Stimulated activated CD8-positive, alpha-beta memory T cell treated with anti-CD3 and anti-CD28 coated beads, Interleukin-4, amount 100 ng/mL, for 24 hours (primary cell): ENCODE results near the gene ARRDC5.
"Not testable (repeated sequence)": the region's sequence is repeated elsewhere in the genome, so short reads cannot be mapped to it uniquely, and the experiment has no call there.

ENCODE experiments used
- DNase-seq: peaks from one replicate; pipeline ENCODE4 v3.0.0-alpha.2; 2020; ENCODE audit warnings: low read depth

The ARRDC5 gene

GRCh38 chr19:4902796-4903195 lies at the start of gene ARRDC5:
TSS of gene ARRDC5 (minus strand) at chr19:4902896. CDS start at chr19:4902825, 71 bp downstream.
- DNase-seq: no peak

- no peak for DNase-seq
Observed at GRCh38 chr19:4951656-4952055, 49.0 kb upstream of the ARRDC5 start.

GRCh38 chr19:4950650-4951049 lies 48.0 kb upstream of the ARRDC5 start:
- not testable (repeated sequence) for DNase-seq

DNA sequence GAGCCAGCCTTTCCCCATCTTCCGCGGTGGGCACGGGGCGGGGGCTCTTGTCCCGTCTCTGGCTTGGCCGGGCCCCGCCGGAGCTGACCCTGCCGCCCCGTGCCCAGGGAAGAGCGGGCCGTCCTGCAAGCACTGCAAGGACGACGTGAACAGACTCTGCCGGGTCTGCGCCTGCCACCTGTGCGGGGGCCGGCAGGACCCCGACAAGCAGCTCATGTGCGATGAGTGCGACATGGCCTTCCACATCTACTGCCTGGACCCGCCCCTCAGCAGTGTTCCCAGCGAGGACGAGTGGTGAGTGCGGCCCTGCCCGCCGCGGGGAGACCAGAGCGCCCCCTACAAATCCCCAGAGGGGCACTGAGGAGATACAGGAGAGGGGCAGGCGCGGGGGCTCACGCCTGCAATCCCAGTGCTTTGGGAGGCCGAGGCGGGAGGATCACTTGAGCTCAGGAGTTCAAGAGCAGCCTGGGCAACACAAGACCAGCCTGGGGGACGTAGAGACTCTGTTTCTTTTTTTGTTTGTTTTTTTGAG lies 39.0 kb upstream of the ARRDC5 start:
- not testable (repeated sequence) for DNase-seq

DNA sequence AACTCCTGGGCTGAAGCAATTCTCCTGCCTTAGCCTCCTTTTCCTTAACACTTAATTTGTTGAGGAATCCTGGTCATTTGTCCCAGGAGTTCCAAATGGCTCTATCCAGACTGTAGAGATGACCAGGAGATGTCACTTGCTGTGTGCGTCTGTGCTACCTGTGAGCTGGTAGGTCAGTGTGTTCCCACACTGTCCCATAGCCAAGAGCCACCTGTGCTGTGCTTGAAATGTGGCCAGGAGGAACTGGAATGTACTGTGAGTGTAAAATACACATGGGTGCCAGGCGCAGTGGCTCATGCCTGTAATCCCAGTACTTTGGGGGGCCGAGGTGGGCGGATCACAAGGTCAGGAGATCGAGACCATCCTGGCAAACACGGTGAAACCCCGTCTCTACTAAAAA lies 36.8 kb upstream of the ARRDC5 start:
- DNase-seq: no peak

DNA sequence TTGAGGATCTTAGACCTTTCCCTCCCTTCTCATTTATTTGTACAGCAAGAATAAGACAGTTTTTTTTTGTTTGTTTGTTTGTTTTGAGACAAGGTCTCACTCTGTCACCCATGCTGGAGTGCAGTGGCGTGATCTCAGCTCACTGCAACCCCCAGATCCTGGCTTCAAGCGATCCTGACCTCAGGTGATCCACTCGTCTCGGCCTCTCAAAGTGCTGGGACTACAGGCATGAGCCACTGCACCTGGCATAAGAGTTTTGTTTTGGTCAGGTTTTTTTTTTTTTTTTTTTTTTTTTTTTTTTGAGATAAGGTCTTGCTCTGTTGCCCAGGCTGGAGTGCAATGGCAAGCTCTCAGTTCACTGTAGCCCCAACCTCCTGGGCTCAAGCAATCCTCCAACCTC lies 35.8 kb upstream of the ARRDC5 start:
- not testable (repeated sequence) for DNase-seq

- DNase-seq: no peak
Observed at GRCh38 chr19:4937060-4937459, 34.4 kb upstream of the ARRDC5 start.

GRCh38 chr19:4935444-4935843 lies 32.7 kb upstream of the ARRDC5 start:
- no peak for DNase-seq

DNA sequence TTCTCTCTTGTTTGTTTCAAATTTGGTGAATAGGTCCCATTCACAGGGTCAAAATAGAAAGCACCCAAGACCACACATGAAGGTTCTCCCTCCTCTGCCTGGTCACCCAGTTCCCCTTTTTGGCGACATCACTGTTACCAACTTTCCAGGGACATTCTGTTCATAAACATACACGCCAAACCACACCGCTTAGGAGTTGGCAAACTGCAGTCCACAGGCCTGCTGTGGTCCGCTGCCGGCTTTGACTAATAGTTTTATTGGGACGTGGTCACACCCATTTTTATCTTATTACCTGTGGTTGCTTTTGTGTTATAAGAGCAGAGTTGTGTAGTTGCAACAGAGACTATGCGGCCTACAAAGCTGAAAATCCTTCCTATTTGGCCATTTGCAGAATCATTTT lies 30.8 kb upstream of the ARRDC5 start:
- DNase-seq: no peak

- no peak for DNase-seq
Observed at GRCh38 chr19:4932711-4933110, 30.0 kb upstream of the ARRDC5 start.

GRCh38 chr19:4930664-4931063 lies 28.0 kb upstream of the ARRDC5 start:
- no peak for DNase-seq

DNA sequence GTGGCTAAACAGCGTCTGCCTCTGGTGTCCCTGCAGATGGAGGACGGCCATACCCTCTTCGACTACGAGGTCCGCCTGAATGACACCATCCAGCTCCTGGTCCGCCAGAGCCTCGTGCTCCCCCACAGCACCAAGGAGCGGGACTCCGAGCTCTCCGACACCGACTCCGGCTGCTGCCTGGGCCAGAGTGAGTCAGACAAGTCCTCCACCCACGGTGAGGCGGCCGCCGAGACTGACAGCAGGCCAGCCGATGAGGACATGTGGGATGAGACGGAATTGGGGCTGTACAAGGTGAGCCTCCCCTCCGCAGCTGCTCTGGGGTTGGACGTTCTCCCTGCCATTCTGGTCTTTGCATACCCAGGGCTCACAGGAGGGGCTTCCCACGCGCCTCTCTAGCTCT lies 26.5 kb upstream of the ARRDC5 start:
- no peak for DNase-seq

DNA sequence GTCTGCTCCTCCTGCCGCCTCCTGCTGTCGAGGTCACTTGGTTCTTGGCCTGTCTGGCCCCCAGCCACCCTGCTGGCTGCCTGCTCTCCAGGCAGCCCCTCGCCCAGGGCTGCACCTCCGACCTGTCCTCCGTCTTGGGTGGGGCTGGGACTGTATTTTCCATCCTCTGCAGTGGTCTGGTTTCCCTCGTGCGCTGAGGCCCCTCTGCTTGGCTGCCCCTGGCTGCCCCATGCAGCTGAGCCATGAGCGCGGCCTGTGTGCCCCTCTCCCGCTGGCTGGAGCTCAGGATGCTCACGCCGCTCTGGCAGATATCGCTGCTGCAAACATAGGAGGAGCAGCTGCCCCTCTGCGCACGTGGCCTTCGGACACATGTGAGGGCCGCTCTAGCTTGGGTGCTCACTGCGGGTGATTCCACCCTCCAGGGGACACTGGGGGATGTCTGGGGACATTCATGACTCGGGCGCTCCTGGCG lies 20.6 kb upstream of the ARRDC5 start:
- DNase-seq: no peak

DNA sequence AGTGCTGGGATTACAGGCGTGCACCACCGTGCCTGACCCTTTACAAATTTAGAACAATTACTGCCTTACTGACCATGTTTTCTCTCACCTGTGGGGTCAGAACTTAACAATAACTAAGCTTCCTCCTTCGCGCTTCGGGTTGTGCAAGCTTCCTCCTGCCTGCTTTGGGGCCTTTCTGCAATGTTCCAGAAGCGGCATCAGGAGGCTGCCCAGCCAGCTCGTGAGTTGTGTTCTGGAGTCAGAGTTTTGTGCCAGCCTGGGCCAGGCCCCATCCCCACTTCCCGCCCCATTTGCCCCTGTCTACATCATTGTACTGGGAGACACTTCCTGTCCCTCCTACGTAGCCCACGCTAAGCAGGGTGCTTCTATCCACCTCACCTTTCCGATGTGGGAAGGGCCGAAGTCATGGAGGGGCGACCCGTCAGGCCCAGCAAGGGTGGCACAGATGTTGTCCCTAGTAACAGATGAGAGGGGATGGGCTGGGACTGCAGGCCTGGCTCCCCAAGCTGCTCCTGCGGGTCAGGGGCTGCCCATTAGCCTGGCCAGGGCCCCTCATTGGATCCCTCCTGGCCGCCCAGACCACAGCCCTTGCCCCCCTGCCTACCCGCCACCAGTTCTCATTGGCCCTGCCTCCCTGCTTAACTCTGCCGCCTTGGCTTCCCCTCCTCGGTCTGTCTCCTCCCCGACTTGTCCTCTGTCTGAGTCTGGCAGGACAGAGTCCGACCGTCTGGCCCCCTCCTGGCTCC lies 20.0 kb upstream of the ARRDC5 start:
- DNase-seq: no peak

GRCh38 chr19:4916292-4917082 lies 13.8 kb upstream of the ARRDC5 start:
- DNase-seq: peak; percentile 19

DNA sequence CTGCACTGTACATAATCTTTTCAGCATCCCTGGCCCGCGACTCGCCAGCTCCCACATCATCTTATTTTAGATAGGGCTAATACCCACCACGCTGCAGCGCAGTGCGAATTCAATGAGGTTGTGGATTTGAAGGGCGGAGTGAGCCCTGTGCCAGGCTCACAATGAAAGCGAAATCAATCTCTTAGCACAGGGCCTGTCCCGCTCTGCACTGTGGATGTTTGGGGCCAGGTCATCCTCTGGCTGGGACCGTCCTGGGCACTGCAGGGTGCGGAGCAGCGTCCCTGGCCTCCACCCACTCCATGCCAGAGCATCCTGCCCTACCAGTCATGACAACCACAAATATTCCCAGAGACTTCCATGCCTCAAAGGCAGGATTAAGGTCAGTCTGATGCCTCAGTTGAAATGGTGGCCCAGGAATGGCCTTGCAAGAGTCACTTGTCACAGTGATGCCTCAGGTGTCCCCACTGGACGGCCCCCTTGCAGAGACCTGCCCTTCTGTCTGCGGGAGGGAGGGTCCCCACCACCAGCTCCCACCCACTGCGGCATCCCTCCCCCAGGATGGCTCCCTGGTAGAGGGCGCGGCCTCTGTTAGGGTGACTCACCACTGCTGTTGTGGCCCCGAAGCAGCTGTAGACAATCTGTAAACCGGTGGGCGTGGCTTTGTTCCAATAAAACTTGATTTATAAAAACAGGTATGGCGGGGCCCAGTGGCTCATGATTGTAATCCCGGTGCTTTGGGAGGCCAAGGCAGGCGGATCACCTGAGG lies 12.2 kb upstream of the ARRDC5 start:
- peak; percentile 55 for DNase-seq

DNA sequence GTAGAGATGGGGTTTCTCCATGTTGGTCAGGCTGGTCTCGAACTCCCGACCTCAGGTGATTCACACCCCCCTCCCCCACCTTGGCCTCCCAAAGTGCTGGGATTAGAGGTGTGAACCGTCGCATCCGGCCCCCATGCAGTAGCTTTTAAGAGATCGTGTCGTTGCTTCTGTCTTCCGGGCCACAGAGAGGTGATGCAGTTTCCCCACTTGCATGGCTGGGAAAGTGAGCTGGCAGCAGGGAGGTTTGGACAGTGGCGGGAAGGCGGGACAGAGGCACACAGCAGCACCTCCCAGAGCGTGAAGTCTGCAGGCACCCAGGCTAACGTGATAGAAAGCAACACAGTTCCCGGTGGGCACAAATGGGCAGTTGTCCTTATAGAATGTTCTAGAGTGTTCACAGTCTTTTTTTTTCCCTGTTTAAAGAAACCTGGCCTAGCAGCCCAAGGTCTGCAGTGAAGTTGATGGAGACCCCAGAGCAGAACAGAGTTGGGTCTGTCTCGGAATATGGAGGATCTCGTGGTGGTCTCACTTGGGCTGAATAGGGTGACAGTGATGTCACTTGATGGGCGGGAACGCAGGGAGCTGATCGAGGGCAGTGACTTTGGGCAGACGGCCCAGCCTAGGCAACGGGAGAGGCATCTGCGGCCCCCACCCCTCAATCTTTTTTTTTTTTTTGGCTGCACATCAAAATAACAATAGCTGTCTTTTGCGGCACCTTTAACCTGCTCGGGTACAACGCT lies 11.5 kb upstream of the ARRDC5 start:
- peak; percentile 19 for DNase-seq

- DNase-seq: peak; percentile 42
Observed at GRCh38 chr19:4911786-4912672, 9.3 kb upstream of the ARRDC5 start.

GRCh38 chr19:4911314-4911713 lies 8.6 kb upstream of the ARRDC5 start:
- DNase-seq: no peak

DNA sequence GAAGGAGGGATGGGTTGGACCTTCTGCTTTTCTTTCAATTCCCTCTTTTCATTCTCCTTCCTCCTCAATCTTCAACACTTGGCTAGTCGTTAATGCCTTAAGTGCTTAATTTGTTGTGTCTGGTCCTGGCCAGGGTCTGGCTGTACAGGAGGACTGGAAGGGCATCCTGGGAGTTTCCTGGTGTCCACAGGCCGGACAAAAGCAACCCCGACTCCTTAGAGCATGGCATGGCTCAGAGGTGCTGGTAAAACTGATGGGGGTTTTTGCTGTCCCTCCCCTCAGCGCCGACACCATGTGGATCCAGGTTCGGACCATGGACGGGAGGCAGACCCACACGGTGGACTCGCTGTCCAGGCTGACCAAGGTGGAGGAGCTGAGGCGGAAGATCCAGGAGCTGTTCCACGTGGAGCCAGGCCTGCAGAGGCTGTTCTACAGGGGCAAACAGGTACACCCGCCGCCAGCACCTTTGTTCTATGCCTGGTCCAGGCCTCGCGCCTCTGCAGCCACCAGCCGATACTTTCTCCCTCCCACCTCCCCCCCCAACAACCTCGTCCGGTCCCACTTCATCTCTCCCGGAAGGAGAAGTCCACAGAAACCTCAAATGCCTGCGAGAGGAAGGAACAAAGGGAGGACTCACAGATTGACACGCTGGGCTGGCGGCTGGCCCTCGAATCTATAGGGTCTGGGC lies 8.0 kb upstream of the ARRDC5 start:
- DNase-seq: no peak
